Natural killer cell (primary cell): ENCODE data around the gene LRP3. TPM values are rescaled to one million over a fixed set of nuclear protein-coding genes. Genes with fewer than 3 reads are reported as not detected.

Experiments used
- ATAC-seq, 3 donors: fragments of 150-1000 bp in 2 of 3; fragments of 200-7000 bp in 1 of 3; cut with Tn5 transposase; 1 replicate in 1 of 3; 2 replicates in 2 of 3; pipeline ENCODE4 v1.10.0; 2021; ENCODE audit warnings: mild to moderate bottlenecking in 2 of 3, moderate library complexity in 2 of 3
- DNase-seq, 2 donors: peaks; one replicate each; pipeline versions ENCODE4 v3.0.0 to v3.0.0-alpha.2; 2013 to 2021; ENCODE audit warnings: mixed read lengths in 1 of 2
- H3K27ac ChIP-seq: one replicate; pipeline ENCODE4 v1.5.1; 2013; ENCODE audit warnings: mild to moderate bottlenecking, low read length
- H3K27me3 ChIP-seq: one replicate; pipeline ENCODE4 v1.6.1; 2013; ENCODE audit warnings: low read length; ENCODE audit not compliant: control insufficient read depth, insufficient read depth
- H3K36me3 ChIP-seq: one replicate; pipeline ENCODE4 v1.6.1; 2013; ENCODE audit warnings: low read length; ENCODE audit not compliant: control insufficient read depth, insufficient read depth
- H3K4me1 ChIP-seq: one replicate; pipeline ENCODE4 v1.6.1; 2013; ENCODE audit warnings: low read length; ENCODE audit not compliant: control insufficient read depth, insufficient read depth
- H3K4me3 ChIP-seq: one replicate; pipeline ENCODE4 v1.5.1; 2013; ENCODE audit warnings: low read length
- H3K9me3 ChIP-seq: one replicate; pipeline ENCODE4 v1.6.1; 2013; ENCODE audit warnings: low read length; ENCODE audit not compliant: control insufficient read depth, insufficient read depth
- H3K27ac Mint-ChIP-seq, 2 donors: one replicate each; pipeline ENCODE4 v1.8.0; 2022; ENCODE audit warnings: mild to moderate bottlenecking in 2 of 2, mixed read lengths in 2 of 2, moderate library complexity in 1 of 2
- H3K27me3 Mint-ChIP-seq, 2 donors: one replicate each; pipeline ENCODE4 v1.8.0; 2022; ENCODE audit warnings: low read depth in 2 of 2, mixed read lengths in 2 of 2
- H3K36me3 Mint-ChIP-seq: one replicate; pipeline ENCODE4 v1.8.0; 2022; ENCODE audit warnings: mixed read lengths
- H3K4me1 Mint-ChIP-seq, 2 donors: one replicate each; pipeline ENCODE4 v1.8.0; 2022; ENCODE audit warnings: mixed read lengths in 2 of 2
- H3K4me3 Mint-ChIP-seq: one replicate; pipeline ENCODE4 v1.8.0; 2022; ENCODE audit warnings: mild to moderate bottlenecking, moderate library complexity, mixed read lengths
- H3K9me3 Mint-ChIP-seq, 2 donors: one replicate each; pipeline ENCODE4 v1.8.0; 2022; ENCODE audit warnings: mixed read lengths in 2 of 2
- CTCF ChIP-seq: fragments of 200-600 bp; IDR thresholded peaks from one replicate; pipeline ENCODE4 v1.8.0; 2022; ENCODE audit warnings: antibody characterized with exemption
- WGBS: methylation state at CpG from one replicate; pipeline ENCODE4 v1.1.7; 2013; ENCODE audit warnings: missing lambda C conversion rate; ENCODE audit not compliant: insufficient coverage; 5-methylcytosine and 5-hydroxymethylcytosine counted together
- intact Hi-C: fragments of 100-400 bp; cut with micrococcal nuclease; formaldehyde crosslinking; loops from one replicate; pipeline ENCODE4 v1.14.2; 2022
- total RNA-seq, 4 donors: library from RNA; stranded (reverse); fragments of 120-200 nt in 1 of 4; gene quantifications; one replicate each; pipeline versions ENCODE4 v1.2.3 to v1.2.4, GENCODE V29; 2013 to 2022

Gene LRP3
- total RNA-seq, 3 donors from 2014 or later (not counting 1 experiment from before 2014, with no cell fraction given) = 0.33 to 0.38 TPM; not detected in 1

DNA sequence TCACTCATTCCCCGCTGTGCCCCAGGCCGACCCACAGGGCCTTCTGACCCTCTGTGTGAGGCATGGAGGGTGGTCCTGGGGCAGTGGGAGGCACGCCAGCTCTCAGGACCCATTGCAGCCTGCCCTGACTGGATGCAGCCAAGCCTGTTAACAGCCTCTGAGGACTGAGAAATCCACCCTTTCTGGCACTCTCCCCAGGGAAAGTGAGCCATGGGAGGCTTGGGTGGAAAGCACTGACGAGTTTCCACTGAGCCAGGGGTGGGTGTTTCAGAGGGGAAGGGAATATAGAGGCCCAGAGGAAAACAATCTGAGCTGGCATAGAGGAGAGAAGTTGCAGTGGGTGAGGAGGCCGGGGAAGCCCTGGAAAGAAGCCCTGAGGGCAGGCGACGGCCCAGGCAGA is 62.1 kb downstream of the LRP3 start:
- no peak for DNase-seq
- 82% methylated on average over 7 of the region's 7 CpGs for WGBS
- TF ChIP-seq CTCF = no peak
- H3K9me3 ChIP-seq = no peaks in the 10 kb centered on the region
- no peak overlapping the region for H3K4me3 Mint-ChIP-seq
- intact Hi-C loops = no loop called here
- H3K36me3 Mint-ChIP-seq = no peaks in the 10 kb centered on the region
- H3K36me3 ChIP-seq = no peaks in the 10 kb centered on the region
- H3K9me3 Mint-ChIP-seq = no peaks in the 10 kb centered on the region
- no peak overlapping the region for H3K27ac ChIP-seq
- ATAC-seq = no peak
- no peaks in the 10 kb centered on the region for H3K27me3 ChIP-seq
- H3K27ac Mint-ChIP-seq = no peak overlapping the region
- no peak overlapping the region for H3K4me3 ChIP-seq
- H3K4me1 Mint-ChIP-seq = peaks cover 6 to 8% of the 10 kb centered on the region in 2 donors
- H3K27me3 Mint-ChIP-seq = no peaks in the 10 kb centered on the region
- H3K4me1 ChIP-seq = peaks cover 21% of the 10 kb centered on the region

- no peaks in the 10 kb centered on the region for H3K27me3 ChIP-seq
- no peaks in the 10 kb centered on the region for H3K36me3 ChIP-seq
- no peaks in the 10 kb centered on the region for H3K36me3 Mint-ChIP-seq
- H3K4me3 ChIP-seq = no peak overlapping the region
- H3K27ac Mint-ChIP-seq = no peak overlapping the region
- ATAC-seq = no peak
- DNase-seq = no peak
- peaks cover 6 to 19% of the 10 kb centered on the region in 2 donors for H3K4me1 Mint-ChIP-seq
- no peaks in the 10 kb centered on the region for H3K9me3 ChIP-seq
- TF ChIP-seq CTCF = no peak
- intact Hi-C loops = no loop called here
- peaks cover 28% of the 10 kb centered on the region for H3K4me1 ChIP-seq
- H3K27me3 Mint-ChIP-seq = no peaks in the 10 kb centered on the region
- no CpG with 5 or more reads among the region's 2 CpGs for WGBS
- no peaks in the 10 kb centered on the region for H3K9me3 Mint-ChIP-seq
- no peak overlapping the region for H3K4me3 Mint-ChIP-seq
- no peak overlapping the region for H3K27ac ChIP-seq
Observed at GRCh38 chr19:33257828-33258227, 63.7 kb downstream of the LRP3 start.

Other genes with a start within 250 kb of the LRP3 start
- 10 to 100 TPM in 2 of 3 donors, 1 to 10 TPM in 1; 7.6 to 12.0 (median 10.3) TPM for gene CEP89, start 222.4 kb upstream of the LRP3 start, total RNA-seq
- 1 to 10 TPM; 1.8 to 4.1 (median 2.3) TPM for gene FAAP24, start 222.1 kb upstream of the LRP3 start, total RNA-seq
- gene RHPN2, start 129.4 kb upstream of the LRP3 start, total RNA-seq = under 1 TPM in 1 of 3 donors, not detected in 2; 0.35 TPM
- gene GPATCH1, start 113.1 kb upstream of the LRP3 start, total RNA-seq = 10 to 100 TPM in 2 of 3 donors, 1 to 10 TPM in 1; 9.1 to 15.0 (median 12.7) TPM
- gene WDR88, start 62.2 kb upstream of the LRP3 start, total RNA-seq = not detected
- gene SLC7A10, start 31.5 kb downstream of the LRP3 start, total RNA-seq = not detected
- gene CEBPA, start 108.2 kb downstream of the LRP3 start, total RNA-seq = 10 to 100 TPM in 1 of 3 donors, 1 to 10 TPM in 2; 7.6 to 19.5 (median 8.2) TPM
- 10 to 100 TPM; 22.3 to 28.1 (median 23.9) TPM for gene CEBPG, start 179.4 kb downstream of the LRP3 start, total RNA-seq